ENCODE results near the gene CLEC4M. TPM values are rescaled to one million over a fixed set of nuclear protein-coding genes. Genes with fewer than 3 reads are reported as not detected.

CLEC4M gene
- total and polyA plus RNA-seq, 3 donors from 2014 or later, result 9.4 to 14.9 (median 14.5) TPM

DNA sequence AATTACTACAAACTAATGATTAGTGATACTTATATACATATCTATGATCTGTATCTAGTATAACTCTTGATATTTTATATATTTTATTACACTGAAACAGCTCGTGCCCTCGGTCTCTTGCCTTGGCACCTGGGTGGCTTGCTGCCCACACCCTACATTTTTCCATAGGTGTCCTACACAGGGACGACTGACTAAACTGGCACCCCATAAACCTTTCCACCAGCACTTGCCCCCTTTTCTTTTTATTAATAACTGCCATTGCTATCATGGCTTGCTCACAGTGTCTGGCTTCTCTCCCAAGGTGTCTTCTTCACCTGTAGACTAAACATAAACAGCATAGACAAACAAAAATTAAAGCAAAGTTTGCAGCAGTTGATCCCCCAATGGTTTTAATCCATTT lies 30.4 kb downstream of the CLEC4M start:
- Histone ChIP-seq H3K4me1 (peaks cover 8% of the 10 kb centered on the region), H3K9me3 (no peaks in the 10 kb centered on the region), H3K4me3 (no peak overlapping the region), H3K27ac (no peak overlapping the region), H3K36me3 (ENCODE audit: low read depth, missing control alignments) (no peaks in the 10 kb centered on the region), H3K27me3 (no peaks in the 10 kb centered on the region)
- no peak for DNase-seq
- 84 to 85% methylated on average over 3 of the region's 3 CpGs for WGBS, 2 donors
- intact Hi-C loops (cut with DNase I; ENCODE audit: low total_unique reads), result no loop called here
- no peak for TF ChIP-seq POLR2A (IDR thresholded peaks at IDR 0.05)
- TF ChIP-seq, protein P1, sequence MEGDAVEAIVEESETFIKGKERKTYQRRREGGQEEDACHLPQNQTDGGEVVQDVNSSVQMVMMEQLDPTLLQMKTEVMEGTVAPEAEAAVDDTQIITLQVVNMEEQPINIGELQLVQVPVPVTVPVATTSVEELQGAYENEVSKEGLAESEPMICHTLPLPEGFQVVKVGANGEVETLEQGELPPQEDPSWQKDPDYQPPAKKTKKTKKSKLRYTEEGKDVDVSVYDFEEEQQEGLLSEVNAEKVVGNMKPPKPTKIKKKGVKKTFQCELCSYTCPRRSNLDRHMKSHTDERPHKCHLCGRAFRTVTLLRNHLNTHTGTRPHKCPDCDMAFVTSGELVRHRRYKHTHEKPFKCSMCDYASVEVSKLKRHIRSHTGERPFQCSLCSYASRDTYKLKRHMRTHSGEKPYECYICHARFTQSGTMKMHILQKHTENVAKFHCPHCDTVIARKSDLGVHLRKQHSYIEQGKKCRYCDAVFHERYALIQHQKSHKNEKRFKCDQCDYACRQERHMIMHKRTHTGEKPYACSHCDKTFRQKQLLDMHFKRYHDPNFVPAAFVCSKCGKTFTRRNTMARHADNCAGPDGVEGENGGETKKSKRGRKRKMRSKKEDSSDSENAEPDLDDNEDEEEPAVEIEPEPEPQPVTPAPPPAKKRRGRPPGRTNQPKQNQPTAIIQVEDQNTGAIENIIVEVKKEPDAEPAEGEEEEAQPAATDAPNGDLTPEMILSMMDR (IDR thresholded peaks at IDR 0.05), result no peak

- TF ChIP-seq, protein P1 (IDR thresholded peaks at IDR 0.05), result no peak
- TF ChIP-seq POLR2A (IDR thresholded peaks at IDR 0.05), result no peak
- H3K4me1 ChIP-seq, result no peaks in the 10 kb centered on the region
- no peaks in the 10 kb centered on the region for H3K36me3 ChIP-seq (ENCODE audit: low read depth, missing control alignments)
- no peak for DNase-seq
- no peaks in the 10 kb centered on the region for H3K27me3 ChIP-seq
- intact Hi-C loops (cut with DNase I; ENCODE audit: low total_unique reads), result no loop called here
- no peak overlapping the region for H3K4me3 ChIP-seq
- H3K27ac ChIP-seq, result no peak overlapping the region
- no peaks in the 10 kb centered on the region for H3K9me3 ChIP-seq
- WGBS, 2 donors, result 69 to 79% methylated on average over 8 of the region's 8 CpGs
Observed at GRCh38 chr19:7795555-7796161, 32.6 kb downstream of the CLEC4M start.

GRCh38 chr19:7799640-7800355 lies 36.8 kb downstream of the CLEC4M start:
- 1% methylated on average over 33 to 34 of the region's 34 CpGs for WGBS, 2 donors
- H3K4me1 ChIP-seq, result no peaks in the 10 kb centered on the region

DNA sequence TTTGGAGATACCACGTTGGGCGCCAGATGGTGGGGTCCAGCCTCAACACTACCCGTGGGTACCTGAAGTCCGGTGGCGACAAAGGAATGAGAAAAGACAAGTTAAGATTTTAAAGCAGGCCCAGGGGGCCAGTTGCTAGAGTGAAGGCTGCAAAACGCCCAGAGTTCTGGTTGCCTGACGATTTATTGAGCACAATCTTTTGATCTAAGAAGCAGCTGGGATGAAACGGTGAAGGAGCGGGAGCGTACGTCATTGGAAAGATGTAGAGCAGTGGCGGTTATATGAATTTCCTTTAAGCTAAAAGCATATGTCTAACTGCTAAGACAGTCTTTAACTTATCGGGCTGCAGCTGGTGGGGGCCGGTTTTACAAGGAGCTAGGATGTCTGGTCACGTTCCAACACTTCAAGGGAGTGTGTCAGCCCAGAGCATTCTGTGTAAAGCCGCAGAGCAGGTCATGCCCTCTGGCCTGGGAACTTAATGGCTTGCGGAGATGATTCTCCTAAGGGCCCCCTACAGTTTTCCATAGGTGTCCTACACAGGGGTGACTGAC lies 38.1 kb downstream of the CLEC4M start:
- no peak for DNase-seq
- no peak for TF ChIP-seq POLR2A (IDR thresholded peaks at IDR 0.05)
- TF ChIP-seq, protein P1 (IDR thresholded peaks at IDR 0.05), result no peak
- WGBS, 2 donors, result 64 to 69% methylated on average over 17 of the region's 17 CpGs
- intact Hi-C loops (cut with DNase I; ENCODE audit: low total_unique reads), result no loop called here
- Histone ChIP-seq H3K4me3 (no peak overlapping the region), H3K27me3 (no peaks in the 10 kb centered on the region), H3K9me3 (no peaks in the 10 kb centered on the region), H3K27ac (no peak overlapping the region), H3K4me1 (no peaks in the 10 kb centered on the region), H3K36me3 (ENCODE audit: low read depth, missing control alignments) (no peaks in the 10 kb centered on the region)

More at GRCh38 chr19:7799640-7800355, 36.8 kb downstream of the CLEC4M start:
- intact Hi-C loops (cut with DNase I; ENCODE audit: low total_unique reads), result no loop called here
- Histone ChIP-seq H3K36me3 (ENCODE audit: low read depth, missing control alignments) (no peaks in the 10 kb centered on the region), H3K27ac (no peak overlapping the region), H3K9me3 (no peaks in the 10 kb centered on the region), H3K4me3 (peak overlapping the region; percentile 13 to 15), H3K27me3 (no peaks in the 10 kb centered on the region)
- no peak for TF ChIP-seq POLR2A (IDR thresholded peaks at IDR 0.05)
- TF ChIP-seq, protein P1 (IDR thresholded peaks at IDR 0.05), result peak; percentile 54 to 76 (median 61)
- peak; percentile 83 for DNase-seq

Data from testis (tissue), 3 donors.